Astrocyte (in vitro differentiated cells and primary cell): Measurements from ENCODE around the gene L3MBTL1. TPM values are rescaled to one million over a fixed set of nuclear protein-coding genes. Genes with fewer than 3 reads are reported as not detected.

ENCODE experiments used
- DNase-seq: peaks from one replicate; pipeline ENCODE4 v3.0.0-alpha.2; 2010; ENCODE audit warnings: low read depth
- FAIRE-seq: peaks from 2 replicates; lab custom pipeline; 2011; peaks lifted over from hg19 to GRCh38; lab: Jason Lieb, UNC
- H2AFZ ChIP-seq: 2 replicates; pipeline ENCODE4 v1.6.0; 2012; ENCODE audit warnings: low read depth, low read length, inconsistent platforms
- H3K27ac ChIP-seq: 2 replicates; pipeline ENCODE4 v1.5.1; 2011; ENCODE audit warnings: low read depth, low read length, inconsistent platforms
- H3K27me3 ChIP-seq: 2 replicates; pipeline ENCODE4 v1.6.0; 2011; ENCODE audit warnings: low read length, inconsistent platforms; ENCODE audit not compliant: insufficient read depth
- H3K36me3 ChIP-seq: 2 replicates; pipeline ENCODE4 v1.5.1; 2011; ENCODE audit warnings: low read length, inconsistent platforms; ENCODE audit not compliant: insufficient read depth
- H3K4me1 ChIP-seq: 2 replicates; pipeline ENCODE4 v1.5.1; 2011; ENCODE audit warnings: low read length, inconsistent platforms; ENCODE audit not compliant: insufficient read depth
- H3K4me2 ChIP-seq: 2 replicates; pipeline ENCODE4 v1.6.0; 2012; ENCODE audit warnings: low read length, inconsistent platforms
- H3K4me3 ChIP-seq: 2 replicates; pipeline ENCODE4 v1.5.1; 2011; ENCODE audit warnings: low read depth, mild to moderate bottlenecking, low read length, inconsistent platforms; ENCODE audit not compliant: insufficient read depth
- H3K79me2 ChIP-seq: 2 replicates; pipeline ENCODE4 v1.6.0; 2012; ENCODE audit warnings: mild to moderate bottlenecking, low read length, inconsistent platforms; ENCODE audit not compliant: insufficient read depth
- H3K9ac ChIP-seq: 2 replicates; pipeline ENCODE4 v1.6.0; 2012; ENCODE audit warnings: mild to moderate bottlenecking, low read length, inconsistent platforms
- H3K9me3 ChIP-seq: 2 replicates; pipeline ENCODE4 v1.5.1; 2012; ENCODE audit warnings: low read depth, mild to moderate bottlenecking, low read length, inconsistent platforms; ENCODE audit not compliant: insufficient read depth
- H4K20me1 ChIP-seq: 2 replicates; pipeline ENCODE4 v1.6.0; 2012; ENCODE audit warnings: low read length, inconsistent platforms; ENCODE audit not compliant: insufficient read depth
- H3K27ac Mint-ChIP-seq: one replicate; pipeline ENCODE4 v1.8.0; 2021; ENCODE audit warnings: mild to moderate bottlenecking, mixed read lengths; ENCODE audit not compliant: unreplicated experiment
- H3K27me3 Mint-ChIP-seq: one replicate; pipeline ENCODE4 v1.8.0; 2021; ENCODE audit warnings: low read depth, mixed read lengths; ENCODE audit not compliant: unreplicated experiment
- H3K36me3 Mint-ChIP-seq: one replicate; pipeline ENCODE4 v1.8.0; 2021; ENCODE audit warnings: low read depth, mixed read lengths; ENCODE audit not compliant: unreplicated experiment
- H3K4me1 Mint-ChIP-seq: one replicate; pipeline ENCODE4 v1.8.0; 2021; ENCODE audit warnings: low read depth, mixed read lengths; ENCODE audit not compliant: unreplicated experiment
- H3K4me3 Mint-ChIP-seq: one replicate; pipeline ENCODE4 v1.8.0; 2021; ENCODE audit warnings: mild to moderate bottlenecking, moderate library complexity, mixed read lengths; ENCODE audit not compliant: unreplicated experiment
- H3K9me3 Mint-ChIP-seq: one replicate; pipeline ENCODE4 v1.8.0; 2021; ENCODE audit warnings: mild to moderate bottlenecking, mixed read lengths; ENCODE audit not compliant: unreplicated experiment
- EZH2 ChIP-seq: IDR thresholded peaks from 2 replicates; pipeline ENCODE4 v1.6.1; 2012; ENCODE audit warnings: mild to moderate bottlenecking, low read length, inconsistent platforms; ENCODE audit not compliant: insufficient read depth
- total RNA-seq: library from RNA; stranded (reverse); gene quantifications from 2 replicates; pipeline ENCODE4 v1.2.1, GENCODE V29; 2021
- TF ChIP-seq, protein P1 (sequence below): IDR thresholded peaks from 2 replicates; pipeline ENCODE4 v1.5.1; 2011; ENCODE audit warnings: low read depth, mild to moderate bottlenecking, inconsistent platforms, low read length, moderate library complexity; ENCODE audit not compliant: insufficient read depth

L3MBTL1 gene
- total RNA-seq, 1 donor from 2014 or later: 13.0 TPM

DNA sequence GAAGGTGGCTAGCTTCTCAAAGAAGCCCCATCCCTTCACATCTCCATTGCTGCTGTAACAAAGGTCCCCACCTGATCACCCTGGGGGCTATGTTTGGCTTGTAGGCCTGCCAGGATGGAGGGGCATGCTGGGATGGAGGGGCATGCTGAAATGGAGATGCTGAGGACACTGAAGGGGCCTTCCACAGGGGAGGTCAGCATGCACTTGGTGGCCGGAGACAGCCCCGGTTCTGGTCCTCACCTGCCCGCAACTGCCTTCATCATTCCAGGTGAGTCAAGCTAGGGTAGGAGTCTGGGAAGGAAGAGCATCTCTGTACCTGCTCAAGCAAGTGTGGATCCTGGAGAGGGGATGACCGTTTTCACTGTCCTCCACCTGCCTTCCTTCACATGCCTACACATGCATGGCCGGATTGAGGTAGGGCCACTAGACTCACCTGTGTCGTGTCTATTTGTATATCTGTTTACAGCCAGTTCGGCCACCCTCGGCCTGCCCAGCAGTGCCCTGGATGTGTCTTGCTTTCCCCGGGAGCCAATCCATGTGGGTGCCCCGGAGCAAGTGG is 6.0 kb downstream of the L3MBTL1 start:
- Histone ChIP-seq H3K27ac (no peak overlapping the region), H3K4me2 (peak overlapping the region; percentile 90)

DNA sequence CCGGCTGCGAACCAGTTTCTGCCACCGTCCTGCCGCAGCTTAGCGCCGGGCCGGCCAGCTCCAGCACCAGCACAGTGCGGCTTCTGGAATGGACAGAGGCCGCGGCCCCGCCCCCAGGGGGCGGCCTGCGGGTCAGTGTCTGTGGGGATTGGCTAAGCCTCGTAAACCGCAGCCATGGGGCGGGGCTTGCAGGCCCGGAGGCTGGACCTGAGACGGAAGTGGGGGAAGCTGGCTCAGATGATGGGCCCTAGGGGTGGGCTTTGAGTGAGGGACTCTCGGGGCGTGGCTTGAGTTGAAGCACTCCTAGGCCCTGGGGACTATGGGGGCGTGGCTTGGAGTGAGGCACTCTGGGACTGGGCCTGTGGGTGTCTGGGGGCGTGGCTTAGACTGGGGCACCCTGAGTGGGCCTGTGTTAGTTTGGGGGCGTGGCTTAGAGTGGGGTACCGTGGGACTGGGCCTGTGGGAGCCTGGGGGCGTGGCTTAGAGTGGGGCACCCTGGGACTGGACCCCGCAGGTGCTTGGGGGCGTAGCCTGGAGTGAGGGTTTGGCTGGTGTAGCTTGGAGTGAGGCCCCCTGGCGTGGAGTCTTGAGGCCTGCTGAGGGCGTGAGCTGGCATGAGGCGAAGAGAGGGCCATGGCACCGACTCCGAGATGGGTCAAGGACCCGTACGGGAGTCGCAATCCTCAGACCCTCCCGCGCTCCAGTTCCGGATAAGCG is 6.6 kb downstream of the L3MBTL1 start:
- Mint-ChIP-seq H3K36me3 (no peaks in the 10 kb centered on the region), H3K4me3 (peak overlapping the region; percentile 91), H3K27me3 (no peaks in the 10 kb centered on the region), H3K4me1 (no peaks in the 10 kb centered on the region), H3K9me3 (peaks cover 1% of the 10 kb centered on the region), H3K27ac (peak overlapping the region; percentile 62)
- H2AFZ ChIP-seq: peak overlapping the region; percentile 89
- no peaks in the 10 kb centered on the region for H3K27me3 ChIP-seq
- H3K36me3 ChIP-seq: no peaks in the 10 kb centered on the region
- no peak for FAIRE-seq
- no peaks in the 10 kb centered on the region for H3K9me3 ChIP-seq
- H3K4me2 ChIP-seq: peak overlapping the region; percentile 90
- peaks cover 4% of the 10 kb centered on the region for H3K4me1 ChIP-seq
- H3K9ac ChIP-seq: peak overlapping the region; percentile 75
- H3K79me2 ChIP-seq: no peaks in the 10 kb centered on the region
- DNase-seq: peak; percentile 94
- no peaks in the 10 kb centered on the region for H4K20me1 ChIP-seq
- H3K27ac ChIP-seq: peak overlapping the region; percentile 42
- no peak for TF ChIP-seq EZH2
- TF ChIP-seq, protein P1, sequence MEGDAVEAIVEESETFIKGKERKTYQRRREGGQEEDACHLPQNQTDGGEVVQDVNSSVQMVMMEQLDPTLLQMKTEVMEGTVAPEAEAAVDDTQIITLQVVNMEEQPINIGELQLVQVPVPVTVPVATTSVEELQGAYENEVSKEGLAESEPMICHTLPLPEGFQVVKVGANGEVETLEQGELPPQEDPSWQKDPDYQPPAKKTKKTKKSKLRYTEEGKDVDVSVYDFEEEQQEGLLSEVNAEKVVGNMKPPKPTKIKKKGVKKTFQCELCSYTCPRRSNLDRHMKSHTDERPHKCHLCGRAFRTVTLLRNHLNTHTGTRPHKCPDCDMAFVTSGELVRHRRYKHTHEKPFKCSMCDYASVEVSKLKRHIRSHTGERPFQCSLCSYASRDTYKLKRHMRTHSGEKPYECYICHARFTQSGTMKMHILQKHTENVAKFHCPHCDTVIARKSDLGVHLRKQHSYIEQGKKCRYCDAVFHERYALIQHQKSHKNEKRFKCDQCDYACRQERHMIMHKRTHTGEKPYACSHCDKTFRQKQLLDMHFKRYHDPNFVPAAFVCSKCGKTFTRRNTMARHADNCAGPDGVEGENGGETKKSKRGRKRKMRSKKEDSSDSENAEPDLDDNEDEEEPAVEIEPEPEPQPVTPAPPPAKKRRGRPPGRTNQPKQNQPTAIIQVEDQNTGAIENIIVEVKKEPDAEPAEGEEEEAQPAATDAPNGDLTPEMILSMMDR: no peak
- peak overlapping the region; percentile 75 for H3K4me3 ChIP-seq

More for the DNA sequence above, 6.0 kb downstream of the L3MBTL1 start:
- no peaks in the 10 kb centered on the region for H3K36me3 Mint-ChIP-seq
- H3K4me1 Mint-ChIP-seq: no peaks in the 10 kb centered on the region
- peak overlapping the region; percentile 91 for H3K4me3 Mint-ChIP-seq
- FAIRE-seq: no peak
- no peaks in the 10 kb centered on the region for H3K27me3 ChIP-seq
- TF ChIP-seq, protein P1: no peak
- TF ChIP-seq EZH2: no peak
- peaks cover 4% of the 10 kb centered on the region for H3K4me1 ChIP-seq
- H3K36me3 ChIP-seq: no peaks in the 10 kb centered on the region
- peak overlapping the region; percentile 81 for H2AFZ ChIP-seq
- DNase-seq: no peak
- no peaks in the 10 kb centered on the region for H4K20me1 ChIP-seq
- H3K27ac Mint-ChIP-seq: no peak overlapping the region
- H3K9me3 ChIP-seq: no peaks in the 10 kb centered on the region
- H3K27me3 Mint-ChIP-seq: no peaks in the 10 kb centered on the region
- peak overlapping the region; percentile 61 for H3K4me3 ChIP-seq
- peaks cover 1% of the 10 kb centered on the region for H3K9me3 Mint-ChIP-seq
- no peaks in the 10 kb centered on the region for H3K79me2 ChIP-seq
- peak overlapping the region; percentile 75 for H3K9ac ChIP-seq

DNA sequence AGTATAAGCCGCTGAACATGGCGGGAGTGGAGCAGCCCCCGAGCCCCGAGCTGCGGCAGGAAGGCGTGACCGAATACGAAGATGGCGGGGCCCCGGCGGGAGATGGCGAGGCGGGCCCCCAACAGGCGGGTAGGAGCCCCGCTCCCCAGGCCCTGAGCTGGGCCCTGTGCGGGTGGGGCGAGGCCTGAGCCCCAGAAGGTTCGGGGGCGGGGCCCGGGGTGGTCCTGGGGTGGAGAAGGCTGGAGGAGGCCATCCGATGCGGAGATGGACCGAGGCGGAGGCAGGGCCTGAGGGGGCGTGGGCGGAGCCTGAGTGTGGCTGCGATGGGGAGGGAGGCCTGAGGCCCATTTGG is 7.1 kb downstream of the L3MBTL1 start:
- no peak for DNase-seq
- peak overlapping the region; percentile 42 for H3K27ac ChIP-seq
- H3K4me1 ChIP-seq: peaks cover 4% of the 10 kb centered on the region
- Mint-ChIP-seq H3K4me1 (no peaks in the 10 kb centered on the region), H3K36me3 (no peaks in the 10 kb centered on the region), H3K9me3 (peaks cover 1% of the 10 kb centered on the region), H3K27me3 (no peaks in the 10 kb centered on the region), H3K4me3 (peak overlapping the region; percentile 91), H3K27ac (peak overlapping the region; percentile 62)
- H4K20me1 ChIP-seq: no peaks in the 10 kb centered on the region
- H3K4me3 ChIP-seq: peak overlapping the region; percentile 75
- H3K79me2 ChIP-seq: no peaks in the 10 kb centered on the region
- H3K9me3 ChIP-seq: no peaks in the 10 kb centered on the region
- H3K4me2 ChIP-seq: peak overlapping the region; percentile 83
- H3K9ac ChIP-seq: peak overlapping the region; percentile 70
- FAIRE-seq: no peak
- TF ChIP-seq, protein P1: no peak
- TF ChIP-seq EZH2: no peak
- no peaks in the 10 kb centered on the region for H3K27me3 ChIP-seq
- H2AFZ ChIP-seq: peak overlapping the region; percentile 89
- H3K36me3 ChIP-seq: no peaks in the 10 kb centered on the region
